ENCODE measurements around the gene TACC3.

The TACC3 gene

GRCh38 chr4:1762264-1763010 lies 41.1 kb downstream of the TACC3 start:
- DNase-seq = no peak

- DNase-seq = no peak
These were observed 41.8 kb downstream of the TACC3 start for GRCh38 chr4:1763070-1763549.

- no peak for DNase-seq
These were observed 42.3 kb downstream of the TACC3 start for GRCh38 chr4:1763550-1764080.

GRCh38 chr4:1764670-1765069 lies 43.3 kb downstream of the TACC3 start:
- DNase-seq = no peak

- DNase-seq = no peak
These were observed 44.2 kb downstream of the TACC3 start for GRCh38 chr4:1765409-1766072.

GRCh38 chr4:1766106-1767060 lies 45.1 kb downstream of the TACC3 start:
- DNase-seq = no peak

- no peak for DNase-seq
These were observed 45.9 kb downstream of the TACC3 start for GRCh38 chr4:1767061-1767769.

- peak; percentile 13 for DNase-seq
These were observed 46.5 kb downstream of the TACC3 start for GRCh38 chr4:1767770-1768366.

GRCh38 chr4:1768367-1769034 lies 47.2 kb downstream of the TACC3 start:
- DNase-seq = no peak

- no peak for DNase-seq
These were observed 48.4 kb downstream of the TACC3 start for GRCh38 chr4:1769692-1770091.

- no peak for DNase-seq
These were observed 48.9 kb downstream of the TACC3 start for GRCh38 chr4:1770245-1770644.

GRCh38 chr4:1770791-1771231 lies 49.5 kb downstream of the TACC3 start:
- DNase-seq = no peak

- DNase-seq = no peak
These were observed 50.4 kb downstream of the TACC3 start for GRCh38 chr4:1771555-1772305.

GRCh38 chr4:1772853-1773538 lies 51.7 kb downstream of the TACC3 start:
- no peak for DNase-seq

GRCh38 chr4:1773754-1774153 lies 52.4 kb downstream of the TACC3 start:
- no peak for DNase-seq

- DNase-seq = no peak
These were observed 54.6 kb downstream of the TACC3 start for GRCh38 chr4:1775731-1776500.

- no peak for DNase-seq
These were observed 55.3 kb downstream of the TACC3 start for GRCh38 chr4:1776521-1777161.

GRCh38 chr4:1777822-1778641 lies 56.7 kb downstream of the TACC3 start:
- DNase-seq = no peak
